ENCODE data around the gene VIPAS39. TPM values are rescaled to one million over a fixed set of nuclear protein-coding genes. Genes with fewer than 3 reads are reported as not detected.

VIPAS39 gene
- total and polyA plus RNA-seq, 2 experiments from 2014 or later, result 14.9 to 25.0 TPM

- 0 to 1% methylated on average over 53 to 69 of the region's 69 CpGs for WGBS, 2 experiments (ENCODE audit: low coverage in 1 of 2, low lambda C conversion rate in 2 of 2, missing lambda C conversion rate in 2 of 2)
- Histone ChIP-seq H3K79me2 (ENCODE audit: insufficient read depth) (peaks cover 24% of the 10 kb centered on the region), H3K4me1 (ENCODE audit: insufficient read depth) (peaks cover 9% of the 10 kb centered on the region; the same call in 1 of the 2 replicates), H3K9me2 (ENCODE audit: insufficient read depth) (no peaks in the 10 kb centered on the region), H3K27me3 (replicated peaks; ENCODE audit: insufficient read depth) (no peaks in the 10 kb centered on the region), H3K9ac (peak within 1 kb of the TSS; percentile 92), H3K27ac (peak within 1 kb of the TSS; percentile 75), H4K20me1 (ENCODE audit: insufficient read depth) (no peaks in the 10 kb centered on the region), H3K4me3 (peak within 1 kb of the TSS; percentile 91), H3K9me3 (ENCODE audit: low read depth) (no peaks in the 10 kb centered on the region), H3K4me2 (ENCODE audit: unreplicated experiment) (peak within 1 kb of the TSS; percentile 86), H3F3A (ENCODE audit: insufficient read depth) (peaks cover 18% of the 10 kb centered on the region; the same call in 1 of the 2 replicates), H3K36me3 (ENCODE audit: low read depth) (no peaks in the 10 kb centered on the region), H2AFZ (peak within 1 kb of the TSS; percentile 100)
- TF ChIP-seq EZH2phosphoT487 (IDR thresholded peaks at IDR 0.05; ENCODE audit: insufficient read depth, low read depth) (no peak), EZH2 (IDR thresholded peaks at IDR 0.05; ENCODE audit: insufficient read depth, poor library complexity, severe bottlenecking) (no peak)
- in situ Hi-C loops (cut with MboI), result no loop called here
- peak; percentile 95 for DNase-seq
These were observed 80.5 kb downstream of the VIPAS39 start, which contains the start of the genes SAMD15 and TMED8 for GRCh38 chr14:77376771-77377501. Gene SAMD15 (plus strand): TSS chr14:77377379. CDS start chr14:77377419, 40 bp downstream. Gene TMED8 (minus strand): TSS chr14:77377094. CDS start chr14:77377053, 41 bp downstream.

Small RNAs within 50 kb of the gene (small RNA-seq; reads per million reads assigned to genes)
- gene RF00404 (ENCODE audit: low read depth, low replicate concordance), result not detected

Other genes with a start within 250 kb of the VIPAS39 start
- not detected in 2 replicates for gene NGB, start 186.4 kb downstream of the VIPAS39 start, total RNA-seq (2014; rRNA removed; shearing (Covaris generic))
- not detected in 2 replicates for gene NGB, start 186.4 kb downstream of the VIPAS39 start, polyA plus RNA-seq (2016; fragmentation: Nextera tagmentation; extraction: Ambion mirVana)
- 21.0 and 28.3 TPM in 2 replicates for gene POMT2, start 136.7 kb downstream of the VIPAS39 start, total RNA-seq (2014; rRNA removed; shearing (Covaris generic))
- gene POMT2, start 136.7 kb downstream of the VIPAS39 start, polyA plus RNA-seq (2016; fragmentation: Nextera tagmentation; extraction: Ambion mirVana), result 18.0 and 20.7 TPM in 2 replicates
- 26.1 and 26.2 TPM in 2 replicates for gene GSTZ1, start 136.6 kb downstream of the VIPAS39 start, total RNA-seq (2014; rRNA removed; shearing (Covaris generic))
- gene GSTZ1, start 136.6 kb downstream of the VIPAS39 start, polyA plus RNA-seq (2016; fragmentation: Nextera tagmentation; extraction: Ambion mirVana), result 9.7 and 14.9 TPM in 2 replicates
- gene TMED8, start 80.5 kb downstream of the VIPAS39 start, total RNA-seq (2014; rRNA removed; shearing (Covaris generic)), result 7.5 and 7.7 TPM in 2 replicates
- gene TMED8, start 80.5 kb downstream of the VIPAS39 start, polyA plus RNA-seq (2016; fragmentation: Nextera tagmentation; extraction: Ambion mirVana), result 3.1 and 3.2 TPM in 2 replicates
- gene SAMD15, start 80.2 kb downstream of the VIPAS39 start, total RNA-seq (2014; rRNA removed; shearing (Covaris generic)), result 1.4 and 2.8 TPM in 2 replicates
- 0.95 and 1.3 TPM in 2 replicates for gene SAMD15, start 80.2 kb downstream of the VIPAS39 start, polyA plus RNA-seq (2016; fragmentation: Nextera tagmentation; extraction: Ambion mirVana)
- not detected in 2 replicates for gene NOXRED1, start 34.1 kb downstream of the VIPAS39 start, total RNA-seq (2014; rRNA removed; shearing (Covaris generic))
- 0.10 and 0.31 TPM in 2 replicates for gene NOXRED1, start 34.1 kb downstream of the VIPAS39 start, polyA plus RNA-seq (2016; fragmentation: Nextera tagmentation; extraction: Ambion mirVana)
- 122 and 137 TPM in 2 replicates for gene AHSA1, start 492 bp upstream of the VIPAS39 start, total RNA-seq (2014; rRNA removed; shearing (Covaris generic))
- 130 TPM in 2 replicates for gene AHSA1, start 492 bp upstream of the VIPAS39 start, polyA plus RNA-seq (2016; fragmentation: Nextera tagmentation; extraction: Ambion mirVana)
- gene ISM2, start 41.2 kb upstream of the VIPAS39 start, total RNA-seq (2014; rRNA removed; shearing (Covaris generic)), result 2.6 TPM in 1 of 2 replicates, not detected in the other
- gene ISM2, start 41.2 kb upstream of the VIPAS39 start, polyA plus RNA-seq (2016; fragmentation: Nextera tagmentation; extraction: Ambion mirVana), result 0.11 TPM in 1 of 2 replicates, not detected in the other
- gene SPTLC2, start 159.0 kb upstream of the VIPAS39 start, total RNA-seq (2014; rRNA removed; shearing (Covaris generic)), result 45.6 and 50.2 TPM in 2 replicates
- 38.1 and 44.7 TPM in 2 replicates for gene SPTLC2, start 159.0 kb upstream of the VIPAS39 start, polyA plus RNA-seq (2016; fragmentation: Nextera tagmentation; extraction: Ambion mirVana)